Tibial nerve (tissue), 4 donors: Measurements from ENCODE around the gene OGFR.

Source experiments
- CTCF ChIP-seq, 5 experiments: fragments of 200-600 bp in 3 of 5; fragments of 450-650 bp in 2 of 5; sonication (generic) in 3 of 5; IDR thresholded peaks; one replicate each; pipeline ENCODE4 v1.5.1; 2016 to 2019; ENCODE audit warnings: antibody characterized with exemption in 5 of 5, mild to moderate bottlenecking in 3 of 5, moderate library complexity in 2 of 5
- EP300 ChIP-seq, 2 donors: sonication (generic); formaldehyde crosslinking; IDR thresholded peaks; one replicate each; pipeline ENCODE4 v1.6.1; 2017; ENCODE audit warnings: antibody characterized with exemption in 2 of 2, mild to moderate bottlenecking in 1 of 2
- POLR2A ChIP-seq, 2 donors: fragments of 450-650 bp; IDR thresholded peaks; one replicate each; pipeline ENCODE4 v1.6.1; 2017; ENCODE audit warnings: antibody characterized with exemption in 2 of 2, mild to moderate bottlenecking in 2 of 2, moderate library complexity in 2 of 2

GRCh38 chr20:62855120-62855519, 50.5 kb downstream of the OGFR start:
- TF ChIP-seq POLR2A (IDR thresholded peaks at IDR 0.05) = no peak
- no peak for TF ChIP-seq CTCF (IDR thresholded peaks at IDR 0.05)
- no peak for TF ChIP-seq EP300 (IDR thresholded peaks at IDR 0.05)
